GM21515 (cell line): ENCODE data around the gene TMEM242.

ENCODE experiments used
- ATAC-seq: cut with Tn5 transposase; IDR thresholded peaks from one replicate; pipeline ENCODE4 v1.9.1; 2021; ENCODE audit not compliant: unreplicated experiment

The TMEM242 gene

DNA sequence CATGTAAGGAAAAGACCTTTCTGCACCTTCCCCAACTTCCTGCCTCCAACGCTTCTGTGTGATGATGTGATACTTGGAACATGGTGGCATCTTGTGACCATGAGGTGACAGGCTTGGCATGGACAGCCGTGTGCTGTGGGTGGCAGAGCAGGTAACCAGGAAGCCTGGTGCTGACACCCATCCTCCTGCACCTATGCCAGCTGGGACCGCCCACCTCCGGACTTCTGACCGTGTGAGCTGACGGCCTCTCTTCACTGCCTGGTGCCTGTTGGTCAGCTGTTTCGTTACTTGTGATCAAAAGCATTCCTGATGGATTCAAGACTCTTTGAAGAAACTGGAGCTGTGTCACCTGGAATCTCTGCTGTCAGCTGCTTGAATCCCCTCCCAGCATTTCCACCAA, 70.3 kb downstream of the TMEM242 start:
- ATAC-seq: no peak

GRCh38 chr6:157251586-157252247, 71.6 kb downstream of the TMEM242 start:
- no peak for ATAC-seq

DNA sequence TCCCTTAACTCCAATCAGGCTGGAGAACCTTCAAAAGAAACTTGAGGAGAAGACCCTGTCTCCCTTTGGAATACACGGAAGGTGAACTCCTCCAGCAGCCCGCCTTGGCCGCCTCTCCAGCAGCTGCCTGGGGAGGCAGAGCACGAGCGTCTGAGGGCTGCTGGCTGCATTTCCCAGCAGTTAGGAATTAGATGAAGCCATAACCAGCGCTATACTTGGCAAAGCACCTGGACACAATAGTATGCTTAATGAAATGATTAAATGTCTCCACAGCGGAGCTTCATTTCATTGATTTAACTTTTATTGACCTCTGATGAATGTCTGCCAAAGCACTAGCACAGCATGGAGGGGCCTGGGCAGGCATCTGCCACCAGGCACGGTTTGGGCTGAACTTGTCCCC, 73.5 kb downstream of the TMEM242 start:
- ATAC-seq: no peak

- ATAC-seq: no peak
Measured at GRCh38 chr6:157248264-157248663, 75.1 kb downstream of the TMEM242 start.

GRCh38 chr6:157246771-157247484, 76.4 kb downstream of the TMEM242 start:
- ATAC-seq: no peak

DNA sequence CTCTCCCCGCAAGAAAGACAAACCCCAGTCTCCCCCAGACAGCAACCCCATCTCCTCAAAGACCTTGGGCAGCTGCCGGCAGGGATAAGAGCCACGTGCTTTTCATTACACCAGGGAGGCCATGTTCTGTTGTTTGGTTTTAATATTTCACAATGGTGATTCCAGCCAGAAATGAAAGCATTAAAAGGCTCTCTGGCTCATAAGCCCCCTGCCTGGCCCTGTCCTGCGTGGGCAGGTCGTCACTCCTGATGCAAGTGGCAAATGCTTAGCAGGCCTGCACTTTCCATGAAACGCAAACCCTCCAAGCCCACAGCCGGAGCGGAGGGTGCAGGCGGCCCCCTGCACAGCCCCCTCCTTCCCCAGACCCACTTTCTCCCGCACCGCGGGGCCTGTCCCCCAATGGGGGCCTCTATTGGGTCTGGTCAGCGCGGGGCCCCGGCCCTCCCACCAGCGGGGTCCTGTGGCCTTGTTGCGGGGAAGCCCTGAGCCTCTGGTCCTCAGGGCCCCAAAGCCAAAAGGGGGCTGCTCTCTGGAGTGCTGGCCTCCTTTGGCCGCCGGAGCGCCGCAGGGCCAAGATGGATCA, 77.2 kb downstream of the TMEM242 start:
- no peak for ATAC-seq

DNA sequence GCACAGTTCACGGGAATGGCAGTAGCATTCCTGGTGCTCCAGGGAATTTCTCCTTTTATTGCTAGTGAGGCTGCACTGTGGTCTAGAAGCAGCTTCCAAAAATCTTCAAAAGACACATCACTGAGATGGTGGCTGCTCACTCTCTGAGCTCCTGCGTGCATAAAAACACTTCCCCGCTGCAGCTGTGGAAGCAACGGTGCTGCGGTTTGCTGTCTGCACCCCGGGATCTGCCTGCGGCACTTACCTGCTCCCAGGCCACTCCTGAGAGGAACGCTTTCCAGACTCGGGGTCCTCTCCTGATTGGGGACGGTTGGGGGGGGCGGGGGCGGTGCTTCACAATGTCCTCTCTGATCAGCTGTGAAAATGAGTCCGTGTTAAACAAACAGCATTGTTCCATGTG, 77.9 kb downstream of the TMEM242 start:
- no peak for ATAC-seq

- no peak for ATAC-seq
Measured at GRCh38 chr6:157244780-157245179, 78.5 kb downstream of the TMEM242 start.

- no peak for ATAC-seq
Measured at GRCh38 chr6:157244175-157244574, 79.1 kb downstream of the TMEM242 start.

GRCh38 chr6:157242791-157243190, 80.5 kb downstream of the TMEM242 start:
- ATAC-seq: no peak

GRCh38 chr6:157240960-157241311, 82.4 kb downstream of the TMEM242 start:
- ATAC-seq: no peak

- ATAC-seq: no peak
Measured at GRCh38 chr6:157240059-157240959, 83.0 kb downstream of the TMEM242 start.

GRCh38 chr6:157239671-157240058, 83.7 kb downstream of the TMEM242 start:
- no peak for ATAC-seq
